HG03095 (cell line): Measurements from ENCODE around the gene HSBP1.

Experiments
- ATAC-seq: cut with Tn5 transposase; IDR thresholded peaks from one replicate; pipeline ENCODE4 v1.9.1; 2021; ENCODE audit warnings: moderate library complexity; ENCODE audit not compliant: unreplicated experiment

The HSBP1 gene

GRCh38 chr16:83807710-83808572 lies at the start of gene HSBP1:
Gene HSBP1, plus strand, starts transcription at chr16:83807978. Its CDS starts 99 bp downstream, at chr16:83808077.
- peak; percentile 90 for ATAC-seq

GRCh38 chr16:83762141-83762991 lies 45.4 kb upstream of the HSBP1 start:
- no peak for ATAC-seq

- ATAC-seq, result no peak
These were observed 44.8 kb upstream of the HSBP1 start for GRCh38 chr16:83762992-83763358.

GRCh38 chr16:83768986-83769385 lies 38.8 kb upstream of the HSBP1 start:
- ATAC-seq, result no peak

DNA sequence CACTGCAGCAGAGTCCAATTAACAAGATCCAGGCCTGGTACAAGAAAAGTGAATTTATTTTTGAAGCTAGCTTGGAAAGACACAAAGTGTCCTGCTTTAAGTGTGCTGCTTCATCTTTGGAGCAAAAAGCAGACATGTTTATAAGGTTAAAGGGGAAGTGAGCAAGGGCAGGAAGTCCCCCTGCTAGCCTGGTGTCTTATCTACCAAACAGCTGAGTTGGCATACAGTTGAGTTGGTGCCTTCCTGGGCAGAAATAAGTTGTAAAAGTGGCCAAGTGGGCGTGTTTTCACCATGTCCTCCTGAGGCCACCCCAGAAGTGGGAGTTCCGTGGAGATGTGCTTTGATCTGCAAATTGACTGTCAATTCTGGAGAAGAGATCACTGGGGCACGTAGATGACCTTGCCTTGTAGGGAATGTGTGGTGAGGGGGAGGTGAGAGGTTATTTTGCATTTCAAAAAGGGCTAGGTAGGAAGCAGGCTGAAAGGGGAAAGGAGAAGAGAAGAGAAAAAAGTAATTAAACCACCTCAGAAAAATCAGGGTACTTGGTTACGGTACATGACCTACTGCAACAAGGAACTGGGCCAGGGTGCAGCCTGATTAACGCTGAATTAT lies 38.3 kb upstream of the HSBP1 start:
- no peak for ATAC-seq

GRCh38 chr16:83771306-83771942 lies 36.4 kb upstream of the HSBP1 start:
- no peak for ATAC-seq

GRCh38 chr16:83772806-83773205 lies 35.0 kb upstream of the HSBP1 start:
- ATAC-seq, result no peak

GRCh38 chr16:83774066-83774465 lies 33.7 kb upstream of the HSBP1 start:
- ATAC-seq, result no peak

DNA sequence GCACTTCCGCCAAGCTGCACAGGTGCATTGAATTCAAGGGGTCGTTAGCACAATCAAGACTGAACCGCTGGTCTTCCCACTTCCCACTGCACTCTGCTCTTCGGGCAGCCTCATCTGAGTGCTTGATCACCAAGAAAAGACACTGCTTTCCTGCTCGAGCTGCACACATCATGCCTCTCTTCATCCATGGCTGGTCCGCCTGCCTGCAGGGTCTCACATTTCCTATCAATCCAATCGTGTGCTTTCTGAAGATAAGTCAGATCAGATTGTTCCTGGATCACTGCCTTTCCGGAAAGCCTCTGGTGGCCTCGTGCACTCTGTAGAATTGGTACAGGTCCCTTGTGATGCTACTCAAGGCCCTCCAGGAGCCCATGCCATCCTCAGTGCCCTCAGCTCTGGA lies 30.8 kb upstream of the HSBP1 start:
- ATAC-seq, result no peak

DNA sequence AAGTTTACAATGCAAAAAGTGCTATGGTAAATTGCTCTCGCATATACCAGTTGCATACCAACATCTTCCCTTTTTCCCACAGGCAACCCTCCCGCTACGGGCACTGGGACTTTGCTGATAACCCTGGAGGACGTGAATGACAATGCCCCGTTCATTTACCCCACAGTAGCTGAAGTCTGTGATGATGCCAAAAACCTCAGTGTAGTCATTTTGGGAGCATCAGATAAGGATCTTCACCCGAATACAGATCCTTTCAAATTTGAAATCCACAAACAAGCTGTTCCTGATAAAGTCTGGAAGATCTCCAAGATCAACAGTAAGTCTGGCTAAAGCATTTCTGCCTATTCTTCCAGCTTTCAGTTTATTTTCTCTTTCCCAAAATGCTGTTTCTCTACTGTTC lies 27.9 kb upstream of the HSBP1 start:
- ATAC-seq, result no peak

DNA sequence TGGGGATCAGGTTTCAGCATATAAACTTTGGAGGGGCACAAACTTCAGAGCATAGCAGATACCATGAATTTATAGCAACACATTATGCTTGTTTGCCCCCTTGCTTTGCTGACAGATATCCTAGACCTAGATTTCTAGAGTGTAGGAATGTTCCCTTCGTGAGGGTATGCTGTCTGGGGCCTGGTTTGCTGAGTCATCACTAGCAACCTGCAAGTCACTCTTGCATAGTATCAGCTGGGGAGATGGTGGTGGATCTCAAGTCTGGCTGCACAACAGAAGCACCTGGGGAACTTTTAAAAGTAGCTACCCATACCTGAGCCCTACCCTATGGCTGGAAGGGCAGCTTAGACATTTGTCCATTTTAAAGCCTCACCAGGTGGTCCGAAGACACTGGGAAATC lies 22.3 kb upstream of the HSBP1 start:
- no peak for ATAC-seq

GRCh38 chr16:83789642-83790401 lies 18.0 kb upstream of the HSBP1 start:
- ATAC-seq, result no peak

DNA sequence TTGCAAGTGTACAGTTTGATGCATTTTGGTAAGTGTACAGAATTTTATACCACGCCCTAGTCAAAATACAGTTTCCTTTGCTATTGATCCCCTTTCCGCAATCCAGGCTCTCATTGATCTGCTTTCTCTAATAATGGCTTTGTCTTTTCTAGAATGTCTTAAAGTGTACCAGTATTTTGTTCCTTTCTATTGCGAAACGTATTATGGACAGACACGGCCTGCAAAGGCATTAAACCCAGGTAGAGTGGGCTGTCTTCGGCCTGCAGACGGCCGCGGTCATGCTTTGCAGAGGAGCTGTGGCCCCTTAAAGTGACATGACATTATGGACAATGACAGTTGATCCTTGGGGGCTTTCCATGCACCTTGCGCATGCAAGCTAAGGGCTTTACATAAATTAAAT lies 15.9 kb upstream of the HSBP1 start:
- ATAC-seq, result no peak

DNA sequence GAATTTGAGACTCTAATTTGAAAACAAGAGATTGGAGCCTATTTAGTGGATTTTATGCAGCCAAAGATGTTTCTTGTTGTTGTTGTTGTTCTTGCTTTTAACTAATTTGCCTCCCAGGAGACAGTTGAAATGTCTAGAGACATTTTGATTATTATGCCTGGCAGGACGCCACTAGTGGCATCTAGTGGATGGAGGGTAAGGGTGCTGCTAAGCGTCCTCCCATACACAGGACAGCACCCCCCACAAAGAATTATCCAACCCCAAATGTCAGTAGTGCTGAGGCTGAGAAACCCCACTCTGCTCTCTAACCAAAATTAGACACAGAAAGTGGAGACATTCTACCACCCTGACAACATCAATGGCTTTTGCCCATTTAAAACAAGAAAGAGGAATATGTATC lies 15.4 kb upstream of the HSBP1 start:
- no peak for ATAC-seq

- no peak for ATAC-seq
These were observed 14.6 kb upstream of the HSBP1 start for GRCh38 chr16:83793179-83793578.

DNA sequence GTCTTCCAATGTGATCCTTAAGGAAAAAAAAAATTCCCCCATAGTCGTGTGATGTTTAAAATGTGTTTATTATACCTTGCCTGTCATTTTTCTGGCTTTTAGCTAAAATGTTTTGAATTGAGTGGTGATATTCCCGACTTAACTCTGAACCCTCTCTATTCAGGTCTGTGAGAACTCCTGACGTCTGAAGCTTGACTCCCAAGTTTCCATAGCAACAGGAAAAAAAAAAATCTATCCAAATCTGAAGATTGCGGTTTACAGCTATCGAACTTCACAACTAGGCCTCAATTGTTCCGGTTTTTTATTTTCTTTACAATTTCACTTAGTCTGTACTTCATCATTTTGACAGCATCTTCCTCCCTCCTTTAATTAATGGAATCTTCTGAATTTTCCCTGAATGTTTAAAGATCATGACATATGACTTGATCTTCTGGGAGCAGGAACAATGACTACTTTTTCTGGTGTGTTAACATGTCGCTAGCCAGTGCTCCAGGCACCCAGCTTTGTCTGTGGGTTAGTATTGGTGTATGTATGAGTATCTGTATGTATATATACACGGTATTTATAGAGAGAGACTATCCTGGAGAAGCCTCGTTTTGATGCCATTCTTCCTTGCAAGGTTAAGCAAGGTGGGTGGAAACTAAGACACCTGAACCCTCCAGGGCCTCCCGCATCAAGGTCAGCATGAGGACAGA lies 12.8 kb upstream of the HSBP1 start:
- no peak for ATAC-seq

DNA sequence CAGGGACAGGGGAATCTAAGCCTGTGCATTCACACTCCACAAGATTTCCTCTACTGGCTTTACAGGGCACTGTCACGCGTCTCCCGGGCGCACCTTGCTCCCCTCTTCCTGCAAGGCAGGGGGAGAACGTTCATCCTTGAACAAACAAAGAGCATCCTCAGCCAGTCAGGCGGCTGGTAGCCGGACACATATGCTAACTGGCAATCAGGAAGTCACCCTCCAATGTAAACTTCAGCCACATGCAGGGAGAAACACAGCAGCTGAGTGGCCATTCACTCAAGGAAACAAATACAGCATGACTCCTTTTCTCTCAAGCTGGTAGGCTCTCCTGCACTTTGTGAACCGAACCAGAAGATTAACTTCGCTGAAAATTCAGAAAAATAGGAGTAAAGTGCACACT lies 10.8 kb upstream of the HSBP1 start:
- ATAC-seq, result no peak

GRCh38 chr16:83799336-83799735 lies 8.4 kb upstream of the HSBP1 start:
- ATAC-seq, result no peak

DNA sequence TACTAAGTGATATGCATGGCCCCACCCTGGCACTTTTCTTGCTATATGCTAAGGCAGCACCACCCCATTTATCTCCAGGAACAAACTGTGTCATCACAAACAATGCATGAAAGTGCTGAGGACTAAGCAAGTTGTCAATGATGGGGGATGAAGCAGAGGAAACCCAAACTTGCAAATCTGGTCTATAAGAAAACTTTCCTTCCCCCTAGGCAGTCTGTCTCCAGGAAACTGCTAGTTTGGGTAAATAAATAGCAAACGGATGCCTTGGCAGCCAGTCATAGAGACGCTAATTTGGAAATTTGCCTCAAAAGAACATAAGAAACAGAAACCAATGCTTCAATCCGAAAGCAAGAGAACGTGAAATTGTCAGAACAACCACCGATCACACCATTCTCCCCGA lies 5.6 kb upstream of the HSBP1 start:
- ATAC-seq, result no peak
